ENCODE results near the gene RAMP2. TPM values are rescaled to one million over a fixed set of nuclear protein-coding genes. Genes with fewer than 3 reads are reported as not detected.

The RAMP2 gene
- total and polyA plus RNA-seq, 2 of the 4 experiments (the other 2 are of a cell fraction), result 0.18 to 2.5 TPM

DNA sequence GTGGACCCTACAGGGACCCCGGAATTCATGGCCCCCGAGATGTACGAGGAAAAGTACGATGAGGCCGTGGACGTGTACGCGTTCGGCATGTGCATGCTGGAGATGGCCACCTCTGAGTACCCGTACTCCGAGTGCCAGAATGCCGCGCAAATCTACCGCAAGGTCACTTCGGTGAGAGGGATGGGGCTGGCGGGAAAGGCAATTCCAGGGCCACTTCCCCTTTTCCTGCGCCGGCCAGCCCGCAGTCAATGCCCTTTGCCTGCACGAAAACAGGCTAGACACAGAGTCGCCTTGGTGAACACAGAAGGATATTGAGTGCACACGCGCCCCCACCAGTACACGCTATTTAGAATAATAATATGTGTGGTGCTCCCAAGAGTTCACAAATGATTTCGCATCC is 23.4 kb downstream of the RAMP2 start:
- ATAC-seq (ENCODE audit: low read depth) (no peak), DNase-seq (no peak)
- Histone ChIP-seq H2AK9ac (replicated peaks; ENCODE audit: low read depth, low read length, poor library complexity) (peak overlapping the region; percentile 98), H3K4me1 (ENCODE audit: control insufficient read depth, insufficient read depth, low read length) (peaks cover 26% of the 10 kb centered on the region), H3K14ac (replicated peaks; ENCODE audit: low read depth, low read length) (peak overlapping the region; percentile 90), H2BK20ac (ENCODE audit: low read depth, low read length) (peak overlapping the region; percentile 92), H4K5ac (ENCODE audit: low read depth, low read length) (no peak overlapping the region), H3K27ac (ENCODE audit: insufficient read depth, low read length) (no peak overlapping the region), H3K9me1 (ENCODE audit: insufficient read depth, low read length) (peaks cover 31% of the 10 kb centered on the region), H3K36me3 (ENCODE audit: control insufficient read depth, insufficient read depth, low read length) (peaks cover 8% of the 10 kb centered on the region), H2BK15ac (ENCODE audit: low read depth, low read length) (peak overlapping the region; percentile 66; the same call in 2 of the 3 replicates), H3K4me2 (ENCODE audit: low read depth, low read length) (no peak overlapping the region), H2AFZ (replicated peaks; ENCODE audit: low read length, poor library complexity) (peak overlapping the region; percentile 85), H3K4ac (ENCODE audit: low read depth, low read length) (peak overlapping the region; percentile 92), H3K56ac (ENCODE audit: extremely low read depth, insufficient read depth, low read length) (no peak overlapping the region), H4K8ac (ENCODE audit: low read depth in 2 of 2, low read length in 2 of 2) (peak overlapping the region; percentile 37 to 85; a peak in 1 of 4 replicates), H2BK120ac (ENCODE audit: low read depth, low read length) (peak overlapping the region; percentile 93), H3K23ac (ENCODE audit: low read depth, low read length) (peak overlapping the region; percentile 75; the same call in 1 of the 2 replicates), H3K79me1 (ENCODE audit: low read depth in 1 of 2, low read length in 2 of 2) (peaks cover 0 to 44% of the 10 kb centered on the region in 2 experiments), H3K4me3 (ENCODE audit: insufficient read depth, low read depth, low read length) (no peak overlapping the region), H4K20me1 (ENCODE audit: insufficient read depth, low read length) (no peaks in the 10 kb centered on the region), H3K9me3 (ENCODE audit: control insufficient read depth, insufficient read depth, low read length) (no peaks in the 10 kb centered on the region), H3K18ac (ENCODE audit: low read depth, low read length) (no peak overlapping the region), H3K9ac (ENCODE audit: low read depth, low read length) (no peak overlapping the region), H2BK5ac (ENCODE audit: low read depth, low read length, poor library complexity, severe bottlenecking) (peak overlapping the region; percentile 36), H3K27me3 (ENCODE audit: control insufficient read depth, insufficient read depth, low read length) (no peaks in the 10 kb centered on the region), H2AK5ac (ENCODE audit: low read depth, low read length) (peak overlapping the region; percentile 98), H4K91ac (ENCODE audit: insufficient read depth, low read depth, low read length) (peak overlapping the region; percentile 43; the same call in 1 of the 2 replicates)
- ChIA-PET CTCF (no interaction called here), POLR2A (ENCODE audit: unreplicated experiment) (no interaction called here)
- TF ChIP-seq MAFK (IDR thresholded peaks at IDR 0.05; ENCODE audit: low read depth, low read length) (no peak), ELK1 (IDR thresholded peaks at IDR 0.05; ENCODE audit: borderline replicate concordance, low read depth, low read length) (no peak), CEBPB (IDR thresholded peaks at IDR 0.05; ENCODE audit: low read depth, low read length) (no peak), FOS (IDR thresholded peaks at IDR 0.05; ENCODE audit: low read depth, low read length) (no peak), POLR2A (IDR thresholded peaks at IDR 0.05; ENCODE audit: low read depth, low read length) (no peak), CHD1 (IDR thresholded peaks at IDR 0.05; ENCODE audit: low read depth, low read length) (no peak), RFX5 (IDR thresholded peaks at IDR 0.05; ENCODE audit: low read depth, low read length) (no peak), MAZ (IDR thresholded peaks at IDR 0.05; ENCODE audit: borderline replicate concordance, low read depth, low read length) (no peak), RAD21 (IDR thresholded peaks at IDR 0.05; ENCODE audit: low read length) (no peak), SMC3 (IDR thresholded peaks at IDR 0.05; ENCODE audit: low read depth, low read length) (no peak), NFE2L2 (IDR thresholded peaks at IDR 0.05; ENCODE audit: low read depth, low read length) (no peak), MXI1 (IDR thresholded peaks at IDR 0.05; ENCODE audit: borderline replicate concordance, low read depth, low read length) (no peak), RCOR1 (IDR thresholded peaks at IDR 0.05; ENCODE audit: insufficient replicate concordance, low read length) (no peak), BHLHE40 (IDR thresholded peaks at IDR 0.05; ENCODE audit: low read depth, low read length) (no peak)
- TF ChIP-seq, protein P1, sequence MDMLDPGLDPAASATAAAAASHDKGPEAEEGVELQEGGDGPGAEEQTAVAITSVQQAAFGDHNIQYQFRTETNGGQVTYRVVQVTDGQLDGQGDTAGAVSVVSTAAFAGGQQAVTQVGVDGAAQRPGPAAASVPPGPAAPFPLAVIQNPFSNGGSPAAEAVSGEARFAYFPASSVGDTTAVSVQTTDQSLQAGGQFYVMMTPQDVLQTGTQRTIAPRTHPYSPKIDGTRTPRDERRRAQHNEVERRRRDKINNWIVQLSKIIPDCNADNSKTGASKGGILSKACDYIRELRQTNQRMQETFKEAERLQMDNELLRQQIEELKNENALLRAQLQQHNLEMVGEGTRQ (IDR thresholded peaks at IDR 0.05; ENCODE audit: low read depth, low read length), result no peak
- TF ChIP-seq, protein P2, sequence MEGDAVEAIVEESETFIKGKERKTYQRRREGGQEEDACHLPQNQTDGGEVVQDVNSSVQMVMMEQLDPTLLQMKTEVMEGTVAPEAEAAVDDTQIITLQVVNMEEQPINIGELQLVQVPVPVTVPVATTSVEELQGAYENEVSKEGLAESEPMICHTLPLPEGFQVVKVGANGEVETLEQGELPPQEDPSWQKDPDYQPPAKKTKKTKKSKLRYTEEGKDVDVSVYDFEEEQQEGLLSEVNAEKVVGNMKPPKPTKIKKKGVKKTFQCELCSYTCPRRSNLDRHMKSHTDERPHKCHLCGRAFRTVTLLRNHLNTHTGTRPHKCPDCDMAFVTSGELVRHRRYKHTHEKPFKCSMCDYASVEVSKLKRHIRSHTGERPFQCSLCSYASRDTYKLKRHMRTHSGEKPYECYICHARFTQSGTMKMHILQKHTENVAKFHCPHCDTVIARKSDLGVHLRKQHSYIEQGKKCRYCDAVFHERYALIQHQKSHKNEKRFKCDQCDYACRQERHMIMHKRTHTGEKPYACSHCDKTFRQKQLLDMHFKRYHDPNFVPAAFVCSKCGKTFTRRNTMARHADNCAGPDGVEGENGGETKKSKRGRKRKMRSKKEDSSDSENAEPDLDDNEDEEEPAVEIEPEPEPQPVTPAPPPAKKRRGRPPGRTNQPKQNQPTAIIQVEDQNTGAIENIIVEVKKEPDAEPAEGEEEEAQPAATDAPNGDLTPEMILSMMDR (conservative IDR thresholded peaks at IDR 0.05; ENCODE audit: low read depth, low read length), result no peak
- BruUV-seq (replicated peaks), result no TSS peak
- WGBS, 2 experiments (ENCODE audit: extremely low coverage in 2 of 2, insufficient read length in 1 of 2), result 54% methylated on average over 15 of the region's 25 CpGs; no CpG with 5 or more reads in 1 of the 2 experiments
- dilution Hi-C loops (cut with HindIII; ENCODE audit: low sequenced_read_pairs, unreplicated experiment) (no loop called here), intact Hi-C loops (cut with micrococcal nuclease) (no loop called here), in situ Hi-C loops (cut with MboI; ENCODE audit: low sequenced_read_pairs) (no loop called here)
